Stimulated activated CD8-positive, alpha-beta memory T cell treated with anti-CD3 and anti-CD28 coated beads, Interleukin-2, amount 100 ng/mL, for 48 hours (primary cell): Measurements from ENCODE around the gene GIPC3.

Experiments
- DNase-seq, 2 donors: peaks; one replicate each; pipeline ENCODE4 v3.0.0-alpha.2; 2020; ENCODE audit warnings: low read depth in 2 of 2

GIPC3 gene, protein sequence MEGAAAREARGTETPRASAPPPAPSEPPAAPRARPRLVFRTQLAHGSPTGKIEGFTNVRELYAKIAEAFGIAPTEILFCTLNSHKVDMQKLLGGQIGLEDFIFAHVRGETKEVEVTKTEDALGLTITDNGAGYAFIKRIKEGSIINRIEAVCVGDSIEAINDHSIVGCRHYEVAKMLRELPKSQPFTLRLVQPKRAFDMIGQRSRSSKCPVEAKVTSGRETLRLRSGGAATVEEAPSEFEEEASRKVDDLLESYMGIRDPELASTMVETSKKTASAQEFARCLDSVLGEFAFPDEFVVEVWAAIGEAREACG

DNA sequence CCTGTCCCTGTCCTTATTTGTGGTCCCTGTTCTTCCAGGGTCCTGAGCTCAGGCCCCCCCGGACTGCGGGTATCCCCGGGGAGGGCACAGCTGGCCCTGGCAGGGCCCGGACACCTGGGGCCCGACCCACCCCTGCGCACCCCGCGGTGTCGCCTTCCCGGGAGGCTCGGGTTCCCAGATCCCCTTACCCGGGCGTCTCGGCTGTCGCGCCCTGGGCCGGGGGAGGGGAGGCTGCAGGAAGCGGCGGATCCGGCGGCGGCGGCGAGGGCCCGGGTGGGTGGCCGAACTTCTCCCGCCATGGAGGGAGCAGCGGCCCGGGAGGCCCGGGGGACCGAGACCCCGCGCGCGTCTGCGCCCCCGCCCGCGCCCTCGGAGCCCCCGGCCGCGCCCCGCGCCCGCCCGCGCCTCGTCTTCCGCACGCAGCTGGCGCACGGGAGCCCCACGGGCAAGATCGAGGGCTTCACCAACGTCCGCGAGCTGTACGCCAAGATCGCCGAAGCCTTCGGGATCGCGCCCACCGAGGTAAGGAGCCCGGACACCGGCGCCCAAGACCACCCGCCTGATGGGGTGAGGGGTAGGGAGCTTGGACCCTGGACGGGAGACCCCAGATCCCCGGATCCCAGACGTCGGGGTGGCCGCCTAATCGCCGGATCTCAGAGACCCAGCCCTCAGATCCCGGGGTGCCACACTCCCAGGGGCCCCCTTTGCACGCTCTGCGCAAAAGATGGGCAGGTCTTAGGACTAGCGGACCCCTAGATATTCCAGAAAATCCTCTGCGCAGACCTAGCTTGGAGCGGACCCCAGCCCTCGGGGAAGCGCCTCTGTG, at the start of gene GIPC3:
Gene GIPC3 (plus strand): TSS at position 178 of the 826 bp plus-strand sequence. CDS start 120 bp downstream, at position 298.
- no peak for DNase-seq

DNA sequence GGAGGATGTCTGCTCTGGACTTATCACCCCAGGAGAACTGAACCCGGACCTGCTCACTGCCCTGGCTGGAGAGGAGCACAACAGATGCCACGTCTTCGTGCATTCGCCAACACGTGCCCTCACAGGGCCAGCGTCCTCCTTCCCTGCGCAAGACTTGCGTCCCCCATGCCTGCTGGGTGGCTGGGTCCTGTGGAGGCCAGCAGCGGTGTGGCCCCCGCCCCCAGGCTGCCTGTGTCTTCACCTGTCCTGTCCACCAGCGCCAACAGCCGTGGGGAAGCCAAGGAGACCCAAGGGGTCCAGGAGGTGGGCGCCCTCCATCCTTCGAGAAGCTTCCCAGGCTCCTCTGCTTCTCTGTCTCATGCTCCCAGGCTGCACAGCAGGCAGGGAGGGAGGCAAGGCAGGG, 49.7 kb upstream of the GIPC3 start:
- DNase-seq, result no peak

DNA sequence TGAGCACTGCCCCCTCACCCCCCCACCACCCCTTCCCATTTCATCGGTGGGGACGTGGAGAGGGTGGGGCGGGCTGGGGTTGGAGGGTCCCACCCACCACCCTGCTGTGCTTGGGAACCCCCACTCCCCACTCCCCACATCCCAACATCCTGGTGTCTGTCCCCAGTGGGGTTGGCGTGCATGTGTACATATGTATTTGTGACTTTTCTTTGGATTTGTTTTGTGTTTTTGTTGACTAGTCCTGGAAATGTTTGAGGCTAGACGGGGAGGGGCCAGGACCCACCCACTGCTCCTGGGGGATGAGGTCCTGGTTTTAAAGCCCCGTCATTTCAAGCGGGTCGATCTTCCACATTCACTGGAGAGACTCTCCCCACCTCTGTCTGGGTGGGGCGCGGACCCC, 49.3 kb upstream of the GIPC3 start:
- no peak for DNase-seq

DNA sequence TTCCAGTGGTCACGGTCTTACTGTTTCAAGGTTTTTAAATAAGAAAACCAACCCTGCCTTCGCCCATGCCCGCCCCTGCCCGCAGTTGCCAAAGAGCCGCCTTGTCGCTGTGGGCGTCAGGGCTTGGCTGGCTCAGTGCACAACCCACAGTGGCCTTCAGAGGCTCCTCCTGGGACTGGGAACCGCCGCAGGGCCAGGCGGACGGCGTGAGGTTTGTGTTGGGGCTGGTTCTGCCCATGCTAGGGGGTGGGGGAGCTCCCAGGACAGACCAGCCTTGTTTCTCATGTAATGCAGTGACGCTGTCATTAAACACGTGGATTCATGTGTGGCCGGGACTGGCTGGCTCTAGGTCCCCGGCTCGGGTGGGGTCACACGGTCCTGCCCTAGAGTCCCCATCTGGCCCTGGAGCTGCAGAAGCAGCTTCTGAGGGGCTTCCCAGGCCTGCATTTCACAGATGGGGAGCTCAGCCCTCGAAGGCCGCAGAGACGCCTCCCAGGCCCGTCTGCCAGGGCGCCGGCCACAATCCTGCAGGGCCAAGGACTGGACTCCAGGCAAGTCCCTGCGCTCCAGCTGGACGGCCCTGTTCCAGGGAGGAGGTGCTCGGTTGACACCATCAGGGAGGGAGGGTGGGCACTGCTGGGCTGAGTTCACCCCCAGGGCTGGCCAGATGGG, 48.7 kb upstream of the GIPC3 start:
- no peak for DNase-seq

DNA sequence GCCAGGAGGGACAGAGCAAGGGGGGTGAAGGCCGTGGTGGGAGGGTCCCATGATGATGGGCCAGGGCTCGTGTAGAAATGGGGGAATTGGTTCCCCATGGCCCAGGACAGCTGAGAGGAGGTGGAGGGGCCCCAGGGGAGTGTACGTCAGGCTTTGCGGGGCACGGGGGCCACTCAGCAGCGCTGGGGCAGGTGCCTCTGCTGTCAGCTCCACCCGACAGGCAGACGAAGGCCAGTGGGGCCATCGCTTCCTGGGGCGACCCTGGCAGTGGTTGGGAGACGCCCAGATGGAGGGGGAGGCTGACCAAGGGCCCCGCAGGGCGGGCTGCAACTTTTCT, 48.2 kb upstream of the GIPC3 start:
- no peak for DNase-seq

DNA sequence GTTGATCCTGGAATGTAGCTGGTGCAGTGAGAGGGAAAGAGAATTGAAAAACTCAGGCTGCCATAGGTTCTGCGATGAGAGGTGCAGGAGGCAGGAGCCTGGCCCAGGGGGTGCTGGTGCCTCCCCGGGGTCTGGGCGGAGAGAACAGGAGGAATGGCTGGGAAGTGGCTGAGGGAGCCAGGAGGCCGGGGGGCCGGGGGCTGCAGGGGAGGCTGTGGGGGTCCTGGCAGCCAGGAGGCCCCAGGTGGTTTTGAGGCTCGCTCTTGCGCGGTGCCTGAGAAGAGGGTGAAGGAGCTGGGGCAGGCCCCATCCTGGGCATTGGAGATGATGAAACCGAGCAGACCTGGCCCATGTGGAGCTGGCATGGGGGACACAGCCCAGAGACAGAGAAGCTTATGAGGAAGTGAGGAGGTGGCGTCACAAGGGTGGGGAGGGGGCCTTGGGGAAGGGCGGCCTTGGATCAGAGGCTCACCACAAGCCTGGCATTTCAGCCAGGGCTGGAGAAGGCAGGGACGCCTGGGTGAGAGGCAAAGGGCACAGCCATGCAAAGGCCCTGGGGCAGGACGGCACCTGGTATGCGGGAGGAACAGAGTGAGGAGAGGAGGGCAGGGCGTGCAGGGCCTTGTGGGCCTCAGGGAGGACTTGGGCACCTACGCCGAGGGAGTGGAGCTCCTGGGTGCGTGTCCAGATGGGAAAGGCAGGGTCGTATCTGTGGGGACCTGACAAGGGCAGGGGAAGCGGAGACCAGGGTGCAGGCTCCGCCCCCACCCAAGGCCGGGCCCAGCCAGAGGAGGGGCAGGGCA, 47.6 kb upstream of the GIPC3 start:
- DNase-seq, result no peak

DNA sequence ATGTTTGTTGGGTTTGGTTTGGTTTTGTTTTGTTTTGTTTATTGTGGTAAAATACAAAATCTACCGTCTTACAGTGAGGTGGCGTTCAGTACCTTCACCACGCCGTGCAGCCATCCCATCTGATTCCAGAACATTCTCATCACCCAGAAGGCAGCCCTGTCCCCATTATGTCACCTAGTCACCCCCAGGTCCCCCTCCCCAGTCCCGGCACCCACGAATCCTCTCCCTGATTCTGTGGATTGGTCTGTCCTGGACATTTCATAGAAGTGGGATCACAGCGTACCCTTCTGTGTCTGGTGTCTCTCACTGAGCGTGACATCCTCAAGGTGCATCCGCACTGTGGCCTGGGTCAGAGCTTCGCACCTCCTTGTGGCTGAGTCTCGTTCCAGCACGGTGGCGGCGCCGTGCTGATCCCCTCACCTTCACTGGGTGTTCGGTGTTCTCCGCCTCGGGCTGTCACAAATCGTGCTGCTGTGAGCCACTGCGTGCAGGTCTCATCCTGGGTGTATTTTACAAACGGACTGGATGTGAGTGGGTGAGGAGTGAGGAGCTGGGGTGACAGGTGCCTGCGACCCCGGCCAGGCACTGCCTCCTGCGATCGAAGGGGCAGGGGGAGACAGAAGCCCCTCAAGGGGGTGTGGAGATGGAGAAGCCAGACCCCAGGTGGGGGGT, 46.9 kb upstream of the GIPC3 start:
- DNase-seq, result no peak

DNA sequence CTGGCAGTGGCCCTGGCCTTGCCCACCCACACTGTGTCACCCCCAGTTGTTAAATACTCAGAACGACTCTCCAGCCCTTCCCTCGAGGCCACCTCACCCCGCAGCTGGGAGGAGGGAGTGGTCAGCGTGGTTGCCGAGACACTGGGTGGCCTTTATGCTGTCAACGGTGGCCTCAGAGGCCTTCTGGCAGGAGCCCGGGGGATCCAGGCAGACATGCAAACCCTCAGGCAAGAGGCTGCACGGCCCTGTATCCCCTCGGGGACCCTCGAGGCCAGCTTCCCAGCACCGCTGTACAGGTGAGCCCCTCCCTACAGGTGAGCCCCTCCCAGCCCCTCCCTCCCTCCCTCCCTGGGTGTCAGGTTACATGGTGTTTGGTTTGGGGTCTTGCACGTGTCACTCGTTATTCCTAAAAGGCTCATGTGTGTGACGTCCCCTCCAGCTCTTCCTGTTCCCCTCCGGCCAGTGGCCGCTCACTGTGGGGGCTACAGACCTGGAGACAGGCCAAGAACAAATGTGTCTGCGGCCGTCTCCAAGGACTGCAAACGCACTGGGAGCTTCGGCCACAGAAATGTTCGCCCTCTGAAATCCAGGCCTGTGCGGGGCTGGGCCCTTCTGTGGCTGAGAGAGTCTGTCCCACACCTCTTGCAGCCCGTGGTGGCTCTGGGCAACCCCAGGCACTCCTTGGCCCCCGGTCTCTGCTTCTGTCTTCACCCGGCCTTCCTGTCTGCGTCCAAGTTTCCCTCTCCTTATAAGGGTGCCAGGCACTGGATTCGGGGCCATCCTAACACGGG, 46.1 kb upstream of the GIPC3 start, which contains the start of gene TEKTIP1:
Gene TEKTIP1 (plus strand): TSS at position 210 of the 791 bp plus-strand sequence. CDS start 4 bp downstream, at position 214.
- no peak for DNase-seq

DNA sequence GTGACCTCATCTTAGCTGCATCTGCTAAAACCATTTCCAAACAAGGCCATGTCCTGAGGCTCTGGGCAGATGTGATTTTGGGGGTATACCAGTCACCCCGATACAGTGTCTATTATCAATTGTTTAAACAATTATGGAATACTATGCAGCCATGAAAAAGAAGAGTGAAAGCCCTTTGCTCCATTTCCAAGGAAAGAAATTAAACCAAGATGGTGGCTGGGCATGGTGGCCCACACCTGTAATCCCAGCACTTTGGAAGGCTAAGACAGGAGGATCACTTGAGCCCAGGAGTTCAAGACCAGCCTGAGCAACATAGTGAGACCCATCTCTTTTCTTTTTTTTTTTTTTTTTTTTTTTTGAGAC, 45.5 kb upstream of the GIPC3 start:
- DNase-seq, result no peak

DNA sequence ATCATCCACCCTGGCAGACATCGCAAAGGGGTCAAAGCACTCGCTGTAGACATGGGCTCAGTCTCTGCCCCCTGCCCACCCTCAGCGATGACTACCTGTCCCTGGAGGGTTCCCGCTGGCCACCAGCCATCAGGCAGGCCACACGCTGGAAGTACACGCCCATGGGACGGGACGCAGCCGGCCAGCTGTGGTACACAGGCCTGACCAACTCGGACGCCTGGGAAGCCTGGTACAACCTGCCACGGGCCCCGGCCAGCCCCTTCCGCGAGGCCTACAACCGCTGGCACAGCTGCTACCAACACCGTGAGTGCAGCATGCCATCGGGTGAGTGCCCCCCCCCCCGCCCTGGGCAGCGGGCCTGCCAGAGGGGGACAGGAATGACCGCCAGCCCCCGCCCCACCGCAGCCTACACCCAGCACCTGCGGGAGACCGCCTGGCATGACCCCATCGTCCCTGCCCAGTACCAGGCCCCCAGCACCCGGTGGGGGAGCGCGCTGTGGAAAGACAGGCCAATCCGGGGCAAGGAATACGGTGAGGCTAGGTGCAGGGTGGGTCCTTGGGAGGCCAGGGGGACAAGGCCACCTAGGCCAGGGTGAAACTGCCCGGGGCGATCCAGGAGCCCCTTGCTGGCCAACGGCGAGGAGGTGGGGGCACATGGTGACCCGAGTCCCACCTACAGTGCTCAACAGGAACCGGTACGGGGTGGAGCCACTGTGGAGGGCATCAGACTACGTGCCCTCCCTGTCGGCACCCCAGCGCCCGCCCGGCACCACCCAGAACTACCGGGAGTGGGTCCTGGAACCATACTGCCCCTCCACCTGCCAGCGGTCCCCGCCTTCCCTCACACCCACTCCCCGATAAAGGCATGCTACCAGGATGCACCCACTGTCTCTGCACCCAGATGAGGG, 41.9 kb upstream of the GIPC3 start:
- no peak for DNase-seq

DNA sequence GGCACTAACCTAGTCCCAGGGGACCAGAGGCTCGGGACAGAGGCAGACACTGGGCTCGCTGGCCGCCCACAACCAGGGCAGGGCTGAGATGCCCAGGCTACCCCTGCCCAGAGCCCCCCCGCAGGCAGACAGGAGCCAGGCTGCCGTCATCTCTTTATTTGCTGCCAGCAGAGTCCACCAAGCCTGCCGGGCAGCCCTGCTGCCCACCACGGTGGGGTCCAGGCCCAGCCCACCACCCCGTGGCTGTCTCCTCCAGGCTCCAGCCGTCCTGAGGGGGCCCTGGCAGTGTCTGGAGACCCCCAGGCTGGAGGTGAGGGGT, 41.3 kb upstream of the GIPC3 start:
- no peak for DNase-seq

DNA sequence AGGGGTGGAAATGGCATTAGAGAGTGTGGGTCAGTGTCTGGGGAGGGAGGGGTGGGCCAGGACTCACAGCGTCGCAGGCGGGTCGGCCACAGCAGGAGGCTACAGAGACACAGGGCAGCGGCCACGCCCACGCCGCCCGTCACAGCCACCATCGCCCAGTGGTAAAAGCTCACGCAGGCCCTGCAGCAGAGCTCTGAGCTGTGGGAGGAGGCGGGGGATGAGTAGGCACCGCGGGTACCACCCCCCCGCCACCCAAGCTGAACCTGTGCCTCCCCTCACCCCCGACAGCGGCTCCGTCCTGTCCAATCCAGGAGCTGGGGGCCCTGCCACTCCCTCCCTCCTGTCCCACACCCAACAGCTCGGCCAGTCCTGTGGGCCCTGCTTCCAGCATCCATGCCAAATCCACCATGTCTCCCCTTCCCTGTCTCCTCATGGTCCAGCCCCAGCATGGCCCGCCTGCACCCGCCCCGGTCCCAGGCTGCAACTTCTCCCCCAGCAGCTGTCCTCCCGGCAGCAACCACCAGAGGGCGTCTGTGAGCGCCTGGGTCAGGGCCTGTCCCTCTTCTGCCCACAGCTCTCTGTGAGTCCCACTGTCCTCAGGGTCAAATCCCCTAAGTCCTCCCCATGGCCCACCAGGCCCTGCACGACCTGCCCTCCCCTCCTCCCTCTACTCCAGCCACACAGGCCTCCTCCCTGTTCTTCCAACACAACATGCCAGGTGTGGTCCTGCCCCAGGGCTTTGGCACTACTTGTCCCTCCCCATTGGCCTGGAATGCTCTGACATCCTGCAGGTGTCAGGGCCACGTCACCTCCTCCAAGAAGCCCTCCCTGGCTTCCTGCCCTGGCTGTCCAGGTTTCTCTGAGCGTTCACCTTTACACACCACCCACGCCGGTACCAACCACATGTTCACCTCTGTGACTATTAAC, 40.3 kb upstream of the GIPC3 start:
- peak; percentile 78 to 80 for DNase-seq

DNA sequence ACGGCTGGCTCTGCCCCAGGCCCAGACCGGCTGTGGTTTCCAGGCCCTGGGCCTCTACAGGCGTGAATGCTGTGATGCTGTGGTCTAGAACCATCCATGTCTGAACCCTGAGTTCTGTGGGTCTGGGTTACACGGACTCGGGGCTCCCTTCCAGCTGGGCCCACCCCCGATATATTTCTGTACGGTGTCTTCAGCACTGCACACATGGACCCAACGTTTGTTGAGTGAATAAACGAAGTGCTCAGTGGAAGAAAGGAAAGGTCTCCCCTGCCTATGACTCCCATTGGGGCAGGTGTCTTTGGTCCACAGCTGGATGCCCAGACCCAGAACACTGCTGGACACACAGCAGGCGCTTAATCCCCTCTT, 39.6 kb upstream of the GIPC3 start:
- no peak for DNase-seq

DNA sequence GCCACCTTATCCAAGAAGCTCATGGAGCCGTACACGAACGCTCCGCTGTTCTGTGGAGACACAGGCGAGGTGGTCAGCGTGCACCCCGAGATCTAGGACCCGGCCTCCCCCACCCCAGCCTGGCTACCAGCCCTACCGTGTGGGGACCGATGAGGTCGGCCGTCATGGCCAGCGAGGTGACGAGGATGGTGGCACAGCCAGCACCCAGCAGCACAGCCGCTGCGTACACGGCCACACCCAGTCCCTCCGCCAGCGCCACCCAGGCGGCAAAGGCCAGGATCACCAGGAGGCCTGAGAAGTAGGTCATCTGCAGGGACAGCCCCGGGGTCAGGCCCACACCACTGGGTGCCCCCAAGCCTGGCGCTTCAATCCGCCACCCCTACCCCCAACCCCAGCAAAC, 39.2 kb upstream of the GIPC3 start:
- DNase-seq, result no peak

DNA sequence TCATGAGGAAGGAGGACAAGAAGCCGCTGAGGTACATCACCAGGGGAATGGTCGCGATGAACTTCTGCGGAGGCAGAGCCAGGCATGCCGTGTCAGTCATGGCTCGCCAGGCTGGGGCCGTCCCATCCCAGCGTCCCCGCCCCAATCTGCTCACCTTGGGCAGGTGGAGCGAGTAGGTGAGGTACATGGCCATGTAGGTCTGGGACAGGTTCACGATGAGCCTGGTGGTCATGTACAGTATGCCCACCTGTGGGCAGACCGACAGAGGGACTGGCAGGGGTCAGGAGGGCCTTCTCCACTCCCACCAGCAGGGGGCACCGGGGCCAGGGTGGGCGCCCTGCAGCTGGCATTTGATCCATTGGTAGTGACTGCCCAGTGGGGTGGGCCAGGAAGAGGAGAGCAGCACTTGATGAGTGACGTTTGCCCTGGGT, 38.0 kb upstream of the GIPC3 start:
- DNase-seq, result peak; percentile 24 to 50

DNA sequence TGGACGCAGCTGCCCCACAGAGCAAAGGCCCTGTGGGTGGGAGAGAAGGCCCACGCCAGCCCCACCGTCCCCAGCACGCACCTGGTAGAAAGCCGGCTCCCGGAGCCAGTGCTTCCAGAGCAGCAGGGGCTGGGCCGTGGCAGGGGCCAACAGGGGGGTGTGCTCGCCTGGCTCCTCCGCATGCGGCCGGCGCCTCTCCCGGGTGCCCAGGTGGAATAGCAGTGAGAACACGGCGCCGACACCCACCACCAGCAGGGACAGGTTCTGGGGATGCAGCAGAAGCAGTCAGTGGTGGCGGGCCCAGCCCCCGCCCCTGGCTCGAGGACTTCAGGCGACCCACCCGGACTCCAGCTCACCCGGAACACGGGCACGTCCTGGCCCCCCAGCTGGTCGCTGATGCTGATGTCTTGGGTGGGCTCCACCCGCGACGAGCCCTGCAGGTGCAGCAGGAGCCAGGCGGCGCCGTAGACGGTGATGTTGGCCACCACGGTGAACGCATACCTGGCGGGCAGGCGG, 37.5 kb upstream of the GIPC3 start:
- DNase-seq, result no peak

DNA sequence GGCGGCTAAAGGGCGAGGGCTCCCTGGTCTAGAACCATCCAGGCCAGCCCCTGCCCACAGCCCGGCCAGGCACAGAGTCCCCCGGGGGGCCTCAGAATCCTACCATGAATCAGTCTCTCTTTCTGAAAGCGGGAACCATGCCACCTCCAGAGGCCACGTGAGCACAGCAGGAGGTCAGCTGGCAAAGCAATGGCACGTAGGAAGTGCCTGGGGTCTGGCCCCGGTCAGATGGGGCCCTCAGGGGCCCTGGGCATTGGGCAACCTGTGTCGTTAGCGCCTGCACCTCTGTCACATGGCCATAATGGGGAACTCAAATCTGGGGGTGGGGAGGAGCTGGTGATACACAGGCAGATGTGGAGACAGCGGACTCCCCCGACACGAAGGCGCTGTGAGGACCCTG, 36.7 kb upstream of the GIPC3 start:
- DNase-seq, result no peak

DNA sequence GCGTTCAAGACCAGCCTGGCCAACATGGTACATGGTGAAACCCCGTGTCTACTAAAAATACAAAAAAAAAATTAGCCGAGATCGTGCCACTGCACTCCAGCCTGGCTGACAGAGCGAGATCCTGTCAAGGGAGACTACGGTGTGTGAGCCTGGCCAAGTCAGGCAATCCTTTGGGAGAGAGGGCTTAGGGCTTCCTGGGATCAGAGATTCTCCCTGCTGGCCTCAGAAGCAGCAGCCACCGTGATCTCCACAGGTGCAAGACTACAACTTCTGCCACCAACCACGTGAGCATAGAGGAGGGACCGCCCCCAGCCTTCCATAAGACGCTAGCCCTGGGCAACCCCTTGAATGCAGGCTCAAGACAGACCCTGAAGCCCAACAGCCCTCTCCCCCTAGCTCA, 35.5 kb upstream of the GIPC3 start:
- DNase-seq, result no peak
